ENCODE results near the gene TAP2.
"Not testable (repeated sequence)": the region's sequence is repeated elsewhere in the genome, so short reads cannot be mapped to it uniquely, and the experiment has no call there.

Gene TAP2

DNA sequence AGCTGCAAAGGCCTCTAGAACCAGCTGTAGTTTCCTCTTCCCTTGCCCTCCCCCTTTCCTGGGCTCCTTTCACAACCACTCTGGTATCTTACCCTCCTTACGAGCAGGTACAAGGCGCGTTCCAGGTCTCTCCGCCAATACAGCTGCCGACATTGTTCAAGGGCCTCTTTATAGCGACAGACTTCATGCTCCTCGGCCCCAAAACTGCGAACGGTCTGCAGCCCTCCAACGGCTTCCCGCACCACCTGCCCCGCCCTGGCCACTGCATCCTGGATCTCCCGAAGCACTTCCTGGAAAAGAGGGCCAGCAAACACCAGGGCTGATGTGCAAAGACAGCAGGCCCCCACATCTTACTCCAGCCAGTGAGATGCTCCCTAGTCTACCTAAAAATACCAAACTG, 6.0 kb downstream of the TAP2 start:
- no peak for DNase-seq

- no peak for DNase-seq
These were observed 7.6 kb downstream of the TAP2 start for GRCh38 chr6:32830936-32831335.

GRCh38 chr6:32830017-32830416, 8.5 kb downstream of the TAP2 start:
- no peak for DNase-seq

GRCh38 chr6:32829495-32829894, 9.0 kb downstream of the TAP2 start:
- DNase-seq, result no peak

DNA sequence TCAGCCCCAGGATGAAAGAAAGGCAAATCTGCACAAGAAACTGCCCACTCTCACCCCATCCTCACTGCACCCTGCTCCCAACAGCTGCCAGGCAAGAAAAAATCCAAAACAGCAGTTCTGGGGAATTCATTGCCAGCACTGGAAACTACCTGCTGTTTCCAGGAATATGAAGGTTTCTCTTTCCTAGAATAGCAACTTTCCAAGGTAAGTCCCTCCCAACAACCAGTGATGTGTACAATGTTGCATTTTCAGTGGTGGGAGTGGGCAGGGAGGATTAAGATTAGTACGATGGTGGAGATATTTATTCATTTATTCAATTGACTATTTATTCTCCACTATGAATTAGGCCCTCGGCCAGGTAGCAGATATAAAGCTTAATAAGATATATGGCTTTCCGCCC, 11.5 kb downstream of the TAP2 start:
- no peak for DNase-seq

- DNase-seq, result no peak
These were observed 12.6 kb downstream of the TAP2 start for GRCh38 chr6:32825966-32826365.

DNA sequence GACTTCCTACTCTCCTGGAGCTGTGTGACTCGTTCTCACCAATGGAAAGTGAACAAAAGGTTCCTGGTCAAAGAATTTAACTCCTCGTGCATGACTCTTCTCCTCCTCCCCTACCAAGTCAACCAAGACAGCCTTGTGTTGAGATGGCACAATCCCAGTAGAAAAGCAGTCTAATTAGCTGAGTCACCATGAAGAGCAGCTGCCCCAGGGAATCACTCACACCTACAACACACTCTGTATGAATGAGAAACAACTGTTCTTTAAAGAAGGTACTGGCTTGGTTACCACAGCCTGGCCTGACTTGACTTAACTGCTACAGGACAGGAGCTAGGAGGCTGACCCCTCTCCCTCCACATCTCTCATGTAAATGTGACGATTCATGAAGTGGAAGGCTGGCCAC, 18.8 kb downstream of the TAP2 start:
- DNase-seq, result no peak

GRCh38 chr6:32818867-32819266, 19.7 kb downstream of the TAP2 start:
- no peak for DNase-seq

DNA sequence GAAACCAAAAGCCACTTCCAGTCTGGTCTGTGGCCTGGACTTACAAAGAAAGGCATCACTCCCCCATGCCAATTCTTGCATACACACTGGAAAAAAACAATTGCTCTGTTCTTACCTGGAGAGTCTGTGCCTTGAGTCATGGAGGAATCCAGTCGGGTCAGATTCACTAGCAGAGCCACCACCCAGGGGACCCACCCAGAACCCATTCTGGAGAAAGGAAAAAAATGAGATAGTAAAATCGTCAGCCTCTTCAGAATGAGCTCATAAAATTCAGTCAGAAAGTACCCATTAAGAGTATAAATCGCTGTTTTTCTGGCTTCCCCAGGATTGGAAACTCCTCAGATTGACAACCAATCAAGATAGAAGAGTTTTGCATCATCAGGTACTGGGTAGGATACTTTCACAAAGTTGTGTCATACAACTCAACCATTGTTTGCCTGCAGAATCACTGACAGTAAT, 21.8 kb downstream of the TAP2 start, which contains the start of gene HLA-DOB:
Gene HLA-DOB (minus strand): TSS at position 257 of the 459 bp plus-strand sequence. CDS start 51 bp downstream, at position 206.
- no peak for DNase-seq

DNA sequence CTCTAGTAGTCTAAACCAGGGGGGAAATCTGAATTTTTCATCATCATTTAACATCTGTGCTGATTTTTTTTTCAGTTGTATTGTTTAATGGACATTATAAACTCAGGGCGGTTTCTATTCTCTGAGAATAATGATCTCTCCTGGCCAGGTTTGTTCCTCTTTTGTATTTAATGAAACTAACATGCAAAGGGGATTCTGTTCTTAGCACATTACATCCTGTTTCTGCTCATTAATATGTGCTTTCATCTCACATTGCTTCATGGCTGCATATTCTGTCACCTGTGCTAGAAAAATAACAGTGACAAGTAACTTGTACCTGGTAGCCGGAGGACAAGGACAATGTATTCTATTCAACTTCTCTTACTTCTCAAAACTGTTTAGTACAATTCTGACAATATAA, 22.5 kb downstream of the TAP2 start:
- DNase-seq, result no peak

GRCh38 chr6:32815115-32815514, 23.4 kb downstream of the TAP2 start:
- DNase-seq, result no peak

DNA sequence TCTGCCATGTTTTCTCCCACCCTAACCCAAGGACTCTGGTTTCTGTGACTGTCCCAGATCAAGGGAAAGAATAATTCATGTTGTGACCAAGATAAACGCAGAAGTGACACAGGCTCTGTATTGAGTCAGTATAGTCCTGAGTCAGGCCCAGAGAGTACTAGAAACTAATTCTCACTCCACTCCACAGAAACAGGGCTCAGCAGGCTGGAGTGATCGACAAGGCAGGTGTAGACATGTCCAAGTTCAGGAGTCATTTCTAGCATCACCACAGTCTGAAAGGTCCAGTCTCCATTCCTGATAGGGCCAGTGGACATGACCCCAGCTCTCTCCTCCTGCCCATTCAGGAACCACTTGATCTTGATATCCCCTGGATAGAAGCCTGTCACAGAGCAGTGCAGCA, 24.4 kb downstream of the TAP2 start:
- DNase-seq, result no peak

GRCh38 chr6:32809171-32809570, 29.4 kb downstream of the TAP2 start:
- no peak for DNase-seq

DNA sequence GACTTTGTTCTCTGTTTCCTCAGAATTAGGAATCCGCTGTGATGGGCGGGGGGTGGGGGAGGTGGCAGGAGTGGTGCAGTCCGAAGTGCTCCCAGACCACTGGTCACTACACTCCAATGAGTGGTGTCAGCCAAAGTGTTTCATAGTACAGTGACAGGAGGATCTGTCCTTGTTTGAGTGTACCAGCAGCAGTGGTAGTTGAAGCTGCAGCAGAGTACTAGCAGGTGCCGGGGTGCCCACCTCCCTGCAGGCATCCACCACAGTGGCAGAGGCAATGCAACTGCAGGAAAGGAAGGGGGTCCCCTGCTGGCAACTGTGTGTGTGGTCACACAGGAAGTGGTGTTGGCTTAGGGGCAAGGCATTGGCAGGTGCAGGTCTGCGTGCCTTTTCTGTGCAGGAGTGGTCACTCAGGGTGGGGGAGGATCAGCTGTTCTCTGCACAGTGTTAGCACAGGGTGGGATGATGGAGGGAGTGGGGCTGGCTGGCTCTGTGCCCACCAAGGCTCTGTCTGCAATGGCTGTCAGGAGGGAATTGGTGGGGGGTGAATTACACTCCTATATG, 31.4 kb downstream of the TAP2 start:
- DNase-seq, result no peak

GRCh38 chr6:32805404-32805803, 33.1 kb downstream of the TAP2 start:
- not testable (repeated sequence) for DNase-seq

DNA sequence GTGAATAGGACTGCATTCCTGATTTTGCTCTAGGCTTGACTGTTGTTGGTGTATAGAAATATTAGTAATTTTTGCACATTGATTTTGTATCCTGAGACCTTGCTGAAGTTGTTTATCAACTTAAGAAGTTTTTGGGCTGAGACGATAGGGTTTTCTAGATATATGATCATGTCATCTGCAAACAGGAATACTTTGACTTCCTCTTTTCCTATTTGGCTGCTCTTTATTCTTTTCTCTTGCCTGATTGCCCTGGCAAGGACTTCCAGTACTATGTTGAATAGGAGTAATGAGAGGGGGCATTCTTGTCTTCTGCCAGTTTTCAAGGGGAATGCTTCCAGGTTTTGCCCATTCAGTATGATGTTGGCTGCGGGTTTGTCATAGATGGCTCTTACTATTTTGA, 35.1 kb downstream of the TAP2 start:
- DNase-seq, result no peak

DNA sequence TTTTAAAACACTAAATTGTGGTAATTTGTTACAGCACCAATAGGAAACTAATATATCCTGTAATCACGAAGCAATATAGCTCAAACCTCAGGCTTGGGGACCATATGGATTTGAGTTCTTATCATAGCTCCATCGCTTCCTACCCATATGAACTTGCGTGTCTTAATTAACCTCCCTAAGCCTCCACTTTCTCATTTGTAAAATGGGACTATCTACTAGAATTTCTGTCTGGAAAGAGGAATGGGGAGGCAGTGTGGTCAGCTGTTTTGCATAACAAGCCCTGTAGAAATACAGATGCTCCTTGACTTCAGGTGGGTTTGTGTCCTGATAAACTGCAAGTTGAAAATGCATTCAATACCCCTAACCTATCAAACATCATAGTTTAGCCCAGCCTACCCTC, 38.8 kb downstream of the TAP2 start:
- no peak for DNase-seq

- no peak for DNase-seq
These were observed 39.4 kb downstream of the TAP2 start for GRCh38 chr6:32799168-32799567.

GRCh38 chr6:32796848-32797776, 41.4 kb downstream of the TAP2 start:
- no peak for DNase-seq

- DNase-seq, result no peak
These were observed 44.0 kb downstream of the TAP2 start for GRCh38 chr6:32794510-32794909.

- DNase-seq, result no peak
These were observed 45.6 kb downstream of the TAP2 start for GRCh38 chr6:32792901-32793435.

DNA sequence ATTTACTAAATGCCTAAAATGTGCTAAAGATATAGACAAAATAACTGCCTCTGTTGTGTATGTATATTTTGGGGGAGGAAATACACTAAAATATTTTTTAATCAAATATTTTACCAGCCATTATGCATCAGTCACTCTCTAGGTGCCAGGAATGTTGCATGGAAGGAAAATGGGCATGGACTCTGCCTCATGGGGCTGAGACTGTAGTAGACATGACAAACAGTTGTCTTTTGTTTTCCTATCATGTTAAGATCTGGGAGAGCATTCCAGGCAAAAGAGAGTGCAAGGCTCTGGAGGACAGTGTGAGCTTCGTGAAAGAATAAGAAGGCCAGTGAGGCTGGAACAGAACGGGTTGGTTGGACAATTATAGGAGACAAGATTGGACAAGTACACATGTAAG, 48.2 kb downstream of the TAP2 start:
- DNase-seq, result no peak

Measured in NCI-H1436 treated with DMSO at 0.1 percent for 48 hours (cell line).